HG02588 (cell line): ENCODE measurements around the gene C17orf67.

Experiments used
- ATAC-seq: cut with Tn5 transposase; IDR thresholded peaks from one replicate; pipeline ENCODE4 v1.9.1; 2021; ENCODE audit warnings: mild to moderate bottlenecking, moderate library complexity; ENCODE audit not compliant: unreplicated experiment

Gene C17orf67

DNA sequence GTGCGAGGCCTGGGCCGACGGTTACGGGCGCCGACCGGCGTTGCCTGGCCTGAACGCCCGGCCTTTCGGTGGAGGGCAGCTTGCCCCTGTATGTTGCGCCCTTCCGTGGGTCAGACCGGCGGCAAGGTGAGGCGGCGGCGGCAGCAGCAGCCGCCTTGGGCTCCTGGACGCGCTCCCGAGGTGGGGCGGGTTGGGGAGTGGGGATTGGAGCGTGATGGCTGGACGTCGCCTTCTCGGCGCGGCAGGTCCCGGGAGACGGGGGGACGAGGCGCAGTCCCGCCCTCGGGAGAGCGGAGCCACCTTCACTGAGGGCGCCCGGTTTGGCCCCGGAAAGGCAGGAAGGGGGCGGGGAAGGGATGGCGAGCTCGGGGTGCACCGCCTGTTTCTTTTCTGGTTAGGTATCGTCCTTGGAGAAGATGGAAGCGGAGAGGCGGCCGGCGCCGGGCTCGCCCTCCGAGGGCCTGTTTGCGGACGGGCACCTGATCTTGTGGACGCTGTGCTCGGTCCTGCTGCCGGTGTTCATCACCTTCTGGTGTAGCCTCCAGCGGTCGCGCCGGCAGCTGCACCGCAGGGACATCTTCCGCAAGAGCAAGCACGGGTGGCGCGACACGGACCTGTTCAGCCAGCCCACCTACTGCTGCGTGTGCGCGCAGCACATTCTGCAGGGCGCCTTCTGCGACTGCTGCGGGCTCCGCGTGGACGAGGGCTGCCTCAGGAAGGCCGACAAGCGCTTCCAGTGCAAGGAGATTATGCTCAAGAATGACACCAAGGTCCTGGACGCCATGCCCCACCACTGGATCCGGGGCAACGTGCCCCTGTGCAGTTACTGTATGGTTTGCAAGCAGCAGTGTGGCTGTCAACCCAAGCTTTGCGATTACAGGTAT, 902 bp upstream of the C17orf67 start:
- ATAC-seq: peak; percentile 24

GRCh38 chr17:56833057-56833808, 487 bp downstream of the C17orf67 start:
- peak; percentile 44 for ATAC-seq

DNA sequence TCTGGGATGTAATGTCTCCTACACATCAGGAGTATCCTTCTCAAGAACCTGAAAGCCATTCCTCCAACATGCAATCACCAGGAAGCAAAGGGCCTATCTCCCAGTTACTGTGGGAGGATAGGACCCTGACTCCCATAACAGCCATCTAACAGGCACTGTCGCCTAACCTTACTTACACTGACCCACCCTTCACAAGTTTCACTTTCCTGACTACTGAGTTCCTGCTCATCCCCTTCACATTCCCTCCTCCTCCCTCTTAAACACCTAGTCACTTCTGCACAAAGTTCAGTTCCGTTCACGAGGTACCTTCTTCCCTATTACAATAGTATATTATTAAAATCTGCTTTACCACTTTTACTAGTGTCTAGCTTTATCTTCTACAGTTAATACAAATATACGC, 1.3 kb downstream of the C17orf67 start:
- no peak for ATAC-seq

DNA sequence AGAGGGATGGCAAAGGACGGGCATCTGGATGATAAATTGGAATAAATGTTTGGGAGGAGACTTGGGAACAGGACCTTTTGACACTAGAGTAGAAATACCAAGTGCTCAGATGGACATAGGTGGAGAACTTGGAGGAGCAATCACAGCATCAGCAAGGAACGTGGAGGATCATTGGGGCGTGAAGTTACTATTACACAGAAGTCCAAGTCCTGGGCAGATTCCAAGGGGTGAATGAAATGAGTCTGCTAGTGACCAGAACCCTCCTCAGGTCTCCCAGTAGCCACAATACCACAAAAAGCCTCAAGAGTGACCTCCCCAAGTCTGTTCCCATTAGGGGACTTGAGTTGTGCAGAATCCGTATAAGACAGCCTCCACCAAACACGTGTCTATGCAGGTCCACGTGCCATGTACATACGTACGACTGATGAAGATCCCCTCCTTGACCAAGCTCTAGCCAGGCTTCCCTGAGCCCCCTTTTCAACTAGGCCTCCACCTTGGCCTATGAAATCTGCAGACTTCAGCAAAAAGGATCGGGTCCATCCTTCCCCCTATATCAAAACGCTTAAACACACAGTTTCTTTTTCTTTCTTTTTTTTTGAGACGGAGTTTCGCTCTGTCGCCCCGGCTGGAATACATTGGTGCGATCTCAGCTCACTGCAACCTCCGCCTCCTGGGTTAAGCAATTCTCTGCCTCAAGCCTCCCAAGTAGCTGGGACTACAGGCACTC, 2.2 kb downstream of the C17orf67 start:
- no peak for ATAC-seq

GRCh38 chr17:56830726-56831368, 2.9 kb downstream of the C17orf67 start:
- ATAC-seq: no peak

DNA sequence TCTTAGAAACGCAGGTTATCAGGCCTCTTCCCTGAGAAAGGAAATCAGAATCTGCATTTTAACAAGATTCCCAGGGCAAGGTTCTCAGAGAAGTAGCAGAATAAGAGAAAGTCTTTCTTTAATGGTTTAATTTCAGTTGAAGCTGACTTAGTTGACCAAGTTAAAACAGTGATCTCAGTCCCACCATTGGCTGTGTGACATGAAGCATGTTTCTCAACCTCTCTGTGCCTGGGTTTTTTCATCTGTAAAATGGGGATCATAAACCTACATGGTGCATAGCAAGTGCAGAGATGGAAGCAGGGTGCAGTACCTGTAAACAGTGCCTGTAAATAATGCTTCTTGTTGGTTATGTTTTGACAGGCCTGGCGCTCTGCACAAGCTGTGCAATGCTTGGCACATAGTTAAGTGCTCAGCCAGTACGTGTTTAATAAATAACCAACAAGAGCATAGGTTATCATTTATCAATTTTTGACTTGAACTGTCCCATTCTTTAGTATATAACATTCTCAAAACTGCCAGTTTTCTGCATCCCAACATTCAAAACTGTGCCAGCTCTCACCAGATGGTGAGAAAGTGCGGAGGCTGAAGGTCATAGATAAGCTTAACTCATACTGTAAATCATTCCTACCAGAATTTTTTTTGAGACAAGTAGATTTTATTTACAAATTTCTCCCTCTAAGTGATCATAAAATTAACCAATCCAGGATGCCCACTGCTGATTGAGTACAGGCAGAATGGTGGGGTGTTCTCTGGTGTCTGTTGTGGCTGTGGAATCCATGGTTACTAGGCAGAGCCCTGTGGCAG, 6.9 kb downstream of the C17orf67 start:
- no peak for ATAC-seq

- ATAC-seq: no peak
Measured at GRCh38 chr17:56824503-56824902, 9.2 kb downstream of the C17orf67 start.

GRCh38 chr17:56823848-56824247, 9.9 kb downstream of the C17orf67 start:
- no peak for ATAC-seq

DNA sequence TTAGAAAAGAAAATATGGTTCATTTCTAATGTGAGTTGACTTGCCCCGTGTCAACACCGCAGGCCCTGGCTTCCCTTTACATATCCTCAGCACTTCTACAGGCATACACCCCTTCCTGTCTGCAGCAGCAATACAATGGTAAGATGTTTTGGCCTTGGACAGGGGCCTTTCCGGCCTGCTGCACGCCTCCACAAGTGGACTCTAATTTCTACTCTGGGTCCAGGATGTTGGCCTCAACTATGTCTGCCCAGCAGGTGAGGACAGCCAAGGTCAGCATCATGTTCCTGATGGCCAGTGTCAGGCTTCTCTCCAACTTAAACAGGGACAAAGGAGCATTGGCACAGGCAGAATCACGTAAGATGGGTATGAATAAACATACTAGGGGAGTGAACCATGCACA, 11.0 kb downstream of the C17orf67 start:
- ATAC-seq: no peak

DNA sequence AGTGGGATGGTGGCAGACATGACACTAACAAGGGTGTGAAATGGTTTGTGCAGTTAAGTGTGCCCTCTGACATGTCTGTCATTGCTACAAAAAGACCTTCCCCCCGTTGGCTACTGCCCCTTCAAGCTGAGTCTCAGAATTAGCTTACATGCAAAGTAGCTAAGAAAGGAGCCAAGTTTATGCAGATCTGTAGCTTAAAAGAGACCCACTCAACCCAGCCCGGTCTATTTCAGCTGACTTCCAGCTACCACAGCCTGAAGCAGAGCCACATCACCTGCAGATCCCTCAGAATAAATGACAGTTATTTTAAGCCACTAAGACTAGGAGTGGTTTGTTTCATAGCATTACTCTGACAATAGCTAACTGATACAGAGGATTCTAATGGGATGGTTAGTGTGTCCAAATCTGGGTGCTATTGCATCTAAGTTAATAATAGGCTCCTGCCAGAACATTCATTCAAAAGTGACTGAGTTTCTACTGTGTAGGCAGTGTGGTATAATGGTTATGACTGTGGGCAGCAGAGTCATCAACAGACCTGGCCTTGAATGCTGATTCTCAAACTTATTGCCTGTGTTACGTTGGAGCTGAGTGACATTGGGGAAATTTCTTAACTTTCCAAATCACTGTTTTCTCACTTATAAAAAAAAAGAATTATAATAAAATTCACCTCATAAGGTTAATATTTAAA, 11.7 kb downstream of the C17orf67 start:
- ATAC-seq: no peak

DNA sequence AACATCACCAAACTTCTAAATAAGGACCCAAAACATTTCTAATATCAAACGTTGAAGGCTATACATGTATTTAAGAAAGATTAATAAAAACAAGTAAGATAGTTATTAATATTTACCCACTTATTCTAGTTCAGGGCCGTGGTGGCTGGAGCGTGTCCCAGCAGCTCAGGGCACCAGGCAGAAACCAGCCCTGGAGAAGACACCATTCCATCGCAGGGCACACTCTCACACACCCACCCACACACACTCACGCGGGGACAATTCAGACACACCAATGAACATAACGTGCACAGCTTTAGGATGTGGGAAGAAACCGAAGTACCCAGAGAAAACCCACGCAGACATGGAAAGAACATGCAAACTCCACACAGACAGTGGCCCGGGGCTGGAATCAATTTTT, 13.5 kb downstream of the C17orf67 start:
- ATAC-seq: no peak

- peak; percentile 68 for ATAC-seq
Measured at GRCh38 chr17:56819431-56820145, 14.1 kb downstream of the C17orf67 start.

GRCh38 chr17:56819030-56819429, 14.7 kb downstream of the C17orf67 start:
- ATAC-seq: no peak

DNA sequence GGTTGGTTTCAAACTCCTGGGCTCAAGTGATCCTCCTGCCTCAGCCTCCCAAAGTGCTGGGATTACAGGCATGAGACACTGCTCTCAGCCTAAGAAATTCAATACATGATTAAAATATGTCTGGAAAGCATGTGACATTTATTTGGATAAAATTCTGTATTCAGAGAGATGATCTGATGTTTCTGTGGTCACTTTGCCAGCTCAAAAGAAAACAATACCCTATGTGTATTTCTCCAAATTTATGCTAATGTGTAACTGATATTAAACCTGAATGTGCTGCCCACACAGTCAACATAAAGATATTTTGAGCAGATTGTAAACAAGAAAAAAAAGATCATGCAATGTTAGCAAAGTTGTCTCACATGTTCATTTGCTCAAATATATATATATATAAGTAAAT, 16.7 kb downstream of the C17orf67 start:
- no peak for ATAC-seq

DNA sequence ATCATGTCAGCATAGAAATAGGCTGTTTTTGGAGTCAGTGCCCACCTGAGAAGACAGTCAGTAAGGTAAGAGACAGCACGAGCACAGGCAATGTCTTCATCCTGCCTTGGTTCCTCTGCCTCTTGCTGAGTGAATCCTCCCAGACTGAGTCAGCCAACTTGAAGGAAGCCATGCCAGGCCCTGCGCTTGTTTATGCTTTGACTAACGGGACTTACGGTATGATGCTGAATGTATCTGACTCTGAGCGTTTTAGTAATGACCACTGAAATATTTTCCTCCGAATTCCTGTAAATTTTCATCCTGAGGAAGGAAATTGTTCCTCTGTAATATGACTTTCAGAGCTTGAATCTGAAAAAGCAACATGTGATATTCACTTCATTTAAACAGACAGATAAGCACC, 18.0 kb downstream of the C17orf67 start:
- no peak for ATAC-seq

DNA sequence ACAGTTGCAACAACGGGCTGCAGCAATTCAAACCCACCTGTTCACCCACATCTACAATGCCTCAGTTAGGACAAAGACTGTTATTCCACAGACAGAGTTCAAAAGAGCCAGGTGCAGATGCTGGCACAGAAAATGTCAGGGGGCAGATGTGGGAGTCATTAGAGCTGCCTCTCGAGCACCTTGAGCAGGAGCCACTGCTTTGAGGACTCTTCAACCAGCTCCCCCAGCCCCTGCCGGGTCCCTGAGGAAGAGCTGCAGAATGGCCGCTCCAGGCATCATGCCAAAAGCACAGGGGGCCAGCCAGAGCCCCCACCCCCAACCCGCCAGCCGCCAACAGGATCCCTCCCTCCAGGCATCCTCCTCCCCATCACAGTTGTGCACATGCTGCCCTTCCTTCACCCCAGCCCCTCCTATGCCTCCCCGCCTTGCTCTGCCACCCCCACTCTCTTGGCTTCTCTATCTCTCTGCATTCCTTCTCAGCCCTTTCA, 20.8 kb downstream of the C17orf67 start:
- ATAC-seq: no peak

GRCh38 chr17:56810891-56811775, 22.6 kb downstream of the C17orf67 start:
- no peak for ATAC-seq

DNA sequence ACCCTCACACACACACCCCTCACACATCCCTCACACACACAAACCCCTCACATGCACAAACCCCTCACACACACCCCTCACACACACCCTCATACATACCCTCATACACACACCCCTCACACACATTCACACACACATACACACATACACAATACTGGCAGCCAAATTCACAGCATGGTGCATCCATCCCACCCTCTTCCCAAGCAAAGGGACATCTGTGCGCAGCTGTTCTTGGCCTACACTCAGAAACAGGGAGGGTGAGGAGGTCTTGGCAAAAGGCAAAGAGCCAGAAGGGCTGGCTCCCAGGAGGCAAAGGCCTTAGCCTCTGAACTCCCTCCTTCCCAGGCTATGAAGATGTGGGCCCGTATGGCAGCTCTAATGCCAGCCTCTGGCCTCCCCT, 23.4 kb downstream of the C17orf67 start:
- no peak for ATAC-seq
